Measurements from ENCODE around the gene SLC35A3. TPM values are rescaled to one million over a fixed set of nuclear protein-coding genes. Genes with fewer than 3 reads are reported as not detected.

The SLC35A3 gene
- total and polyA plus RNA-seq, 9 of the 15 experiments (the other 6 are each of a cell fraction or from before 2014, with no cell fraction given), result 3.5 to 21.7 (median 13.2) TPM

- TF ChIP-seq SAFB (IDR thresholded peaks at IDR 0.05; ENCODE audit: borderline replicate concordance, low read depth, low read length) (no peak), ZNF408 (CRISPR knock-in tag; IDR thresholded peaks at IDR 0.05; ENCODE audit: low read depth) (no peak), NR3C1 (CRISPR knock-in tag; IDR thresholded peaks at IDR 0.05) (no peak), ZNF57 (CRISPR knock-in tag; IDR thresholded peaks at IDR 0.05) (no peak), ZBTB9 (CRISPR knock-in tag; IDR thresholded peaks at IDR 0.05) (no peak), ZNF224 (CRISPR knock-in tag; IDR thresholded peaks at IDR 0.05) (no peak), GMEB1 (CRISPR knock-in tag; IDR thresholded peaks at IDR 0.05) (no peak), POLR2G (IDR thresholded peaks at IDR 0.05; ENCODE audit: low read depth, low read length) (no peak)
Measured at GRCh38 chr1:100065969-100066227, 96.1 kb downstream of the SLC35A3 start (continued).
